ENCODE data around the gene ETV5. TPM values are rescaled to one million over a fixed set of nuclear protein-coding genes. Genes with fewer than 3 reads are reported as not detected.

The ETV5 gene
- polyA plus RNA-seq, 2 of the 4 experiments (the other 2 are of a cell fraction) = 20.5 to 54.7 TPM

DNA sequence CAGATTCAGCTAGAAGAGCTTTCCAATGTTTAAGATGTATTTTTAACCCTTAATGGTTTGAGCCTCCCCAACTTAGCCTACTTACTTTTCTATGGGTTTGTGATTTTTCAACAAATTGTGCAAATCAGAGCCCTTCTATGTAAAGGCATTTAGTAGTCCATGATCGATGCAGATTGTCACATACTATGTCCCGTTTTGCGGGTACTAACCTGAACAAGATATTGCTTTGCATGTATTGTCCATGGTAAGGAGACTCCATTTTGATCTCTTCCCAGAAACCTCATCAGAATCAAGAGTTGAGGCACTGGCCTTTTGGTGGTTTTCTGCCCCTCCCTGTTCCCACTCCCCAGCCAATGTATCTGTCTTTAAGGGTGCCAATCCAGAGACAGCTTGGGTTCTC lies 60.8 kb downstream of the ETV5 start (continued):
- TF ChIP-seq REST (IDR thresholded peaks at IDR 0.05) (no peak), CHD2 (IDR thresholded peaks at IDR 0.05; ENCODE audit: low read length, partially characterized antibody) (no peak), FOSL2 (IDR thresholded peaks at IDR 0.05) (no peak), FOSL2 (CRISPR knock-in tag; IDR thresholded peaks at IDR 0.05) (no peak), NR3C1 (IDR thresholded peaks at IDR 0.05) (no peak), HOXA7 (CRISPR knock-in tag; IDR thresholded peaks at IDR 0.05) (no peak)
- TF ChIP-seq, protein P1, sequence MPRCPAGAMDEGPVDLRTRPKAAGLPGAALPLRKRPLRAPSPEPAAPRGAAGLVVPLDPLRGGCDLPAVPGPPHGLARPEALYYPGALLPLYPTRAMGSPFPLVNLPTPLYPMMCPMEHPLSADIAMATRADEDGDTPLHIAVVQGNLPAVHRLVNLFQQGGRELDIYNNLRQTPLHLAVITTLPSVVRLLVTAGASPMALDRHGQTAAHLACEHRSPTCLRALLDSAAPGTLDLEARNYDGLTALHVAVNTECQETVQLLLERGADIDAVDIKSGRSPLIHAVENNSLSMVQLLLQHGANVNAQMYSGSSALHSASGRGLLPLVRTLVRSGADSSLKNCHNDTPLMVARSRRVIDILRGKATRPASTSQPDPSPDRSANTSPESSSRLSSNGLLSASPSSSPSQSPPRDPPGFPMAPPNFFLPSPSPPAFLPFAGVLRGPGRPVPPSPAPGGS (IDR thresholded peaks at IDR 0.05) = no peak

DNA sequence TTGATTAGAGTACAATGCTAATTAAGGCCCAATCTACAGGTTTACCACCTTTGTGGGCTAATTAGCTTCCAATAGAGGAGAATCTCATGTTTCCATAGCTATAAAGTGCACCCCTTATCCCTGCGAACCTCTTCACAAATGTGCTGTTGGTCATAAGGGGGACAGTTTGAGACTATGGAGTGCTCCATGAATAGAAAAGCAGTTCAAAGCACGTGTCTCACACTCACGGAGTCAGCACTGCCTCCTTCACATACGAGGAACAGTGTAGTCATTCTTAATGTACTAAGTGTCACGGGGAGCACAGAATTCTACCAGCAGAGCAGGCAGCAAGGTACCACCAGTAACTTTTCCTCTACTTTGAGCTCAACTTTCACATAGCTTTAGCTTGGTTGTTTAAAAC lies 62.1 kb downstream of the ETV5 start:
- ATAC-seq (no peak), FAIRE-seq (no peak), DNase-seq (ENCODE audit: low read depth in 1 of 2, low spot score in 1 of 2) (no peak)
- TF ChIP-seq, protein P2, sequence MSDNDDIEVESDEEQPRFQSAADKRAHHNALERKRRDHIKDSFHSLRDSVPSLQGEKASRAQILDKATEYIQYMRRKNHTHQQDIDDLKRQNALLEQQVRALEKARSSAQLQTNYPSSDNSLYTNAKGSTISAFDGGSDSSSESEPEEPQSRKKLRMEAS (IDR thresholded peaks at IDR 0.05) = no peak
- TF ChIP-seq SMC3 (IDR thresholded peaks at IDR 0.05) (no peak), JUN (IDR thresholded peaks at IDR 0.05) (no peak), FOSB (CRISPR knock-in tag; IDR thresholded peaks at IDR 0.05) (no peak), EHMT2 (IDR thresholded peaks at IDR 0.05; ENCODE audit: low read depth) (no peak), KDM5A (IDR thresholded peaks at IDR 0.05) (no peak), REST (IDR thresholded peaks at IDR 0.05) (no peak), ESRRA (IDR thresholded peaks at IDR 0.05; ENCODE audit: borderline replicate concordance, low read length) (no peak), TFCP2L1 (CRISPR knock-in tag; IDR thresholded peaks at IDR 0.05) (no peak)
- H3K4me2 ChIP-seq = no peak overlapping the region
- WGBS (ENCODE audit: missing lambda C conversion rate) = 89% methylated on average over 5 of the region's 5 CpGs
- no peak overlapping the region for H3K4me3 ChIP-seq
- no peaks in the 10 kb centered on the region for H3K4me1 ChIP-seq
- no peaks in the 10 kb centered on the region for H3K9me3 ChIP-seq
- POLR2A ChIA-PET = no interaction called here
- CTCF ChIA-PET = interaction anchor here (1.7 to 2.0 kb wide), 2 partner anchors 103 to 195 kb away, joined by 5 to 8 read pairs; no protein-coding TSS in a partner anchor
- H3K27ac ChIP-seq = no peak overlapping the region

GRCh38 chr3:186044968-186045367 lies 63.9 kb downstream of the ETV5 start:
- ChIA-PET POLR2A (no interaction called here), CTCF (no interaction called here)
- H3K4me2 ChIP-seq = no peak overlapping the region
- TF ChIP-seq, protein P3, sequence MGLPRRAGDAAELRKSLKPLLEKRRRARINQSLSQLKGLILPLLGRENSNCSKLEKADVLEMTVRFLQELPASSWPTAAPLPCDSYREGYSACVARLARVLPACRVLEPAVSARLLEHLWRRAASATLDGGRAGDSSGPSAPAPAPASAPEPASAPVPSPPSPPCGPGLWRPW (IDR thresholded peaks at IDR 0.05) = no peak
- TF ChIP-seq HOXB5 (CRISPR knock-in tag; IDR thresholded peaks at IDR 0.05) (no peak), MAFK (IDR thresholded peaks at IDR 0.05; ENCODE audit: partially characterized antibody) (no peak), NFE2L2 (conservative IDR thresholded peaks at IDR 0.05; ENCODE audit: low read length) (no peak), RCOR1 (IDR thresholded peaks at IDR 0.05; ENCODE audit: low read depth, low read length) (no peak), REST (IDR thresholded peaks at IDR 0.05) (no peak), POLR2A (IDR thresholded peaks at IDR 0.05; ENCODE audit: low read length) (no peak)
- TF ChIP-seq, protein P4, sequence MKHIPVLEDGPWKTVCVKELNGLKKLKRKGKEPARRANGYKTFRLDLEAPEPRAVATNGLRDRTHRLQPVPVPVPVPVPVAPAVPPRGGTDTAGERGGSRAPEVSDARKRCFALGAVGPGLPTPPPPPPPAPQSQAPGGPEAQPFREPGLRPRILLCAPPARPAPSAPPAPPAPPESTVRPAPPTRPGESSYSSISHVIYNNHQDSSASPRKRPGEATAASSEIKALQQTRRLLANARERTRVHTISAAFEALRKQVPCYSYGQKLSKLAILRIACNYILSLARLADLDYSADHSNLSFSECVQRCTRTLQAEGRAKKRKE (CRISPR knock-in tag; IDR thresholded peaks at IDR 0.05; ENCODE audit: low read depth) = no peak
- no peak overlapping the region for H3K27ac ChIP-seq
- no peak for ATAC-seq
- H3K4me3 ChIP-seq = no peak overlapping the region
- DNase-seq (ENCODE audit: low read depth in 1 of 2, low spot score in 1 of 2) = no peak
- no peak for FAIRE-seq
- H3K4me1 ChIP-seq = no peaks in the 10 kb centered on the region
- H3K9me3 ChIP-seq = no peaks in the 10 kb centered on the region
- WGBS (ENCODE audit: missing lambda C conversion rate) = 99% methylated on average over 12 of the region's 12 CpGs

Measured in A549 (cell line).